ENCODE data around the gene ZNF501.

DNA sequence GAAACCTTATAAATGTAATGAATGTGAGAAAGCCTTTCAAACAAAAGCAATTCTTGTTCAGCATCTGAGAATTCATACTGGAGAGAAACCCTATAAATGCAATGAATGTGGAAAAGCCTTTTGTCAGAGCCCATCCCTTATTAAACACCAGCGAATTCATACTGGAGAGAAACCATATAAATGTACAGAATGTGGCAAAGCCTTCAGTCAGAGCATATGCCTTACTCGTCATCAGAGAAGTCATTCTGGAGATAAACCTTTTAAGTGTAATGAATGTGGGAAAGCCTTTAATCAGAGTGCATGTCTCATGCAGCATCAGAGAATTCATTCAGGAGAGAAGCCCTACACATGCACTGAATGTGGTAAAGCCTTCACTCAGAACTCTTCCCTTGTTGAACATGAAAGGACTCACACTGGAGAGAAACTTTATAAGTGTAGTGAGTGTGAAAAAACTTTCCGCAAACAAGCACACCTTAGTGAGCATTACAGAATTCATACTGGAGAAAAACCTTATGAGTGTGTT lies 5.3 kb downstream of the ZNF501 start:
- no peak for TF ChIP-seq POLR2A (IDR thresholded peaks at IDR 0.05; ENCODE audit: low read depth, low read length)
- TF ChIP-seq, protein P1, sequence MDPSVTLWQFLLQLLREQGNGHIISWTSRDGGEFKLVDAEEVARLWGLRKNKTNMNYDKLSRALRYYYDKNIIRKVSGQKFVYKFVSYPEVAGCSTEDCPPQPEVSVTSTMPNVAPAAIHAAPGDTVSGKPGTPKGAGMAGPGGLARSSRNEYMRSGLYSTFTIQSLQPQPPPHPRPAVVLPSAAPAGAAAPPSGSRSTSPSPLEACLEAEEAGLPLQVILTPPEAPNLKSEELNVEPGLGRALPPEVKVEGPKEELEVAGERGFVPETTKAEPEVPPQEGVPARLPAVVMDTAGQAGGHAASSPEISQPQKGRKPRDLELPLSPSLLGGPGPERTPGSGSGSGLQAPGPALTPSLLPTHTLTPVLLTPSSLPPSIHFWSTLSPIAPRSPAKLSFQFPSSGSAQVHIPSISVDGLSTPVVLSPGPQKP (IDR thresholded peaks at IDR 0.05; ENCODE audit: borderline replicate concordance, low read depth, low read length), result no peak
- TF ChIP-seq, protein P2, sequence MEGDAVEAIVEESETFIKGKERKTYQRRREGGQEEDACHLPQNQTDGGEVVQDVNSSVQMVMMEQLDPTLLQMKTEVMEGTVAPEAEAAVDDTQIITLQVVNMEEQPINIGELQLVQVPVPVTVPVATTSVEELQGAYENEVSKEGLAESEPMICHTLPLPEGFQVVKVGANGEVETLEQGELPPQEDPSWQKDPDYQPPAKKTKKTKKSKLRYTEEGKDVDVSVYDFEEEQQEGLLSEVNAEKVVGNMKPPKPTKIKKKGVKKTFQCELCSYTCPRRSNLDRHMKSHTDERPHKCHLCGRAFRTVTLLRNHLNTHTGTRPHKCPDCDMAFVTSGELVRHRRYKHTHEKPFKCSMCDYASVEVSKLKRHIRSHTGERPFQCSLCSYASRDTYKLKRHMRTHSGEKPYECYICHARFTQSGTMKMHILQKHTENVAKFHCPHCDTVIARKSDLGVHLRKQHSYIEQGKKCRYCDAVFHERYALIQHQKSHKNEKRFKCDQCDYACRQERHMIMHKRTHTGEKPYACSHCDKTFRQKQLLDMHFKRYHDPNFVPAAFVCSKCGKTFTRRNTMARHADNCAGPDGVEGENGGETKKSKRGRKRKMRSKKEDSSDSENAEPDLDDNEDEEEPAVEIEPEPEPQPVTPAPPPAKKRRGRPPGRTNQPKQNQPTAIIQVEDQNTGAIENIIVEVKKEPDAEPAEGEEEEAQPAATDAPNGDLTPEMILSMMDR (conservative IDR thresholded peaks at IDR 0.05; ENCODE audit: low read depth, low read length), result no peak
- no peak for TF ChIP-seq MAZ (IDR thresholded peaks at IDR 0.05; ENCODE audit: borderline replicate concordance, low read depth, low read length)
- TF ChIP-seq, protein P3, sequence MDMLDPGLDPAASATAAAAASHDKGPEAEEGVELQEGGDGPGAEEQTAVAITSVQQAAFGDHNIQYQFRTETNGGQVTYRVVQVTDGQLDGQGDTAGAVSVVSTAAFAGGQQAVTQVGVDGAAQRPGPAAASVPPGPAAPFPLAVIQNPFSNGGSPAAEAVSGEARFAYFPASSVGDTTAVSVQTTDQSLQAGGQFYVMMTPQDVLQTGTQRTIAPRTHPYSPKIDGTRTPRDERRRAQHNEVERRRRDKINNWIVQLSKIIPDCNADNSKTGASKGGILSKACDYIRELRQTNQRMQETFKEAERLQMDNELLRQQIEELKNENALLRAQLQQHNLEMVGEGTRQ (IDR thresholded peaks at IDR 0.05; ENCODE audit: low read depth, low read length), result no peak
- TF ChIP-seq SMC3 (IDR thresholded peaks at IDR 0.05; ENCODE audit: low read depth, low read length), result no peak
- TF ChIP-seq CEBPB (IDR thresholded peaks at IDR 0.05; ENCODE audit: low read depth, low read length), result no peak
- TF ChIP-seq RFX5 (IDR thresholded peaks at IDR 0.05; ENCODE audit: low read depth, low read length), result no peak
- no peak for TF ChIP-seq FOS (IDR thresholded peaks at IDR 0.05; ENCODE audit: low read depth, low read length)
- TF ChIP-seq RAD21 (IDR thresholded peaks at IDR 0.05; ENCODE audit: low read length), result no peak
- TF ChIP-seq NFE2L2 (IDR thresholded peaks at IDR 0.05; ENCODE audit: low read depth, low read length), result no peak
- no peak for TF ChIP-seq BHLHE40 (IDR thresholded peaks at IDR 0.05; ENCODE audit: low read depth, low read length)

All from IMR-90 (cell line).